CD4-positive, alpha-beta T cell treated with Interleukin-17A for 1 hour (primary cell): ENCODE data around the gene FTL.

Source experiments
- DNase-seq: peaks from one replicate; pipeline ENCODE4 v3.0.0-alpha.2; 2020

The FTL gene

DNA sequence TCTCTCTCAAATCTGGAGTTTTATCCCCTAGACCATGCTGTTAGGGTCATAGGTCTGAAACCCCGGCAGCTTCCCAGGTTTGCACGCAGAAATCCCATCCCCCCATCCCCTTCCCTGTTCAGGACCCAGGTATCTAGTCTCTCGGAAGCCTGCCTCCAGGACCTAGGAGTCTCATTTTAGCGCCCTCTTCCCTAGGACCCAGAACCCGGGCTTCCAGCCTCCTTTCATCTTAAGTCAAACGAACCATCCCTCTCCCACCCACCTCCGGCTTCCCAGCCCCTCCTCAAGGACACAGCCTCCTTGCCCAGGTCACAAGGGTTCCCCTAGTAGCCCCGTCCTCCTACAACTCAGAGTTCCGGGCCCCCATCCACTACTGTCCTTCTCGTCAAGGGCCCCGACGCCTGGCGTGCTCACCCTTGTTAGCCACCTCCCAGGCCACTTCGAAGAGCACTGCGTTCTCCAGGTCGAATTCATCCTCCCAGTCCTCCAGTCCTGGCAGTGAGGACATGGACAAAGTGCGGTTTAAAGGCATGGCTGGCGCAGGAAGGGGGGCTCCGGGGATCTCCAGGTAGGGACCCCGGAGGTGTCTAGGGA is 27.6 kb downstream of the FTL start:
- DNase-seq = no peak

- peak; percentile 100 for DNase-seq
These were observed 28.3 kb downstream of the FTL start, which contains the start of the genes GYS1 and RUVBL2 for GRCh38 chr19:48993175-48994034. TSS of gene GYS1 (minus strand) at chr19:48993309. CDS start at chr19:48993112, 197 bp downstream. TSS of gene RUVBL2 (plus strand) at chr19:48993887. CDS start at chr19:48993912, 25 bp downstream.

DNA sequence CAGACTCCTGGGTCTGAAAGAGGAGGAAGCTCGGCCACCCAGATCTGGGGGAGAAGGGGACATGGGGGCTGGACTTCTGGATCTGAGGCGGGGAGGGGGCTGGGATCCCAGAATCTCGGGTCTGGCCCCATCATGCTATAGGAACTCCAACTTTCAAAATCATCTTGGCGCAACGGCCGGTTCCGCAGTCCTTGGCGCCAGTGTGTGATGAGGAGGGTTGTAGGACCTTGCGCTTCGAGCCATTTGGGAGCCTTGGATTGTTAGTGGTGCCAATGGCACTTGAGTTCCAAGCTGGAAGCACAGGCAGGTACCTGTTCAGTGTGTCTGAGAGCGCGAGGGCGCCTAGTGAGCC is 28.9 kb downstream of the FTL start:
- no peak for DNase-seq

GRCh38 chr19:48997972-48998371 is 32.9 kb downstream of the FTL start:
- peak; percentile 44 for DNase-seq

DNA sequence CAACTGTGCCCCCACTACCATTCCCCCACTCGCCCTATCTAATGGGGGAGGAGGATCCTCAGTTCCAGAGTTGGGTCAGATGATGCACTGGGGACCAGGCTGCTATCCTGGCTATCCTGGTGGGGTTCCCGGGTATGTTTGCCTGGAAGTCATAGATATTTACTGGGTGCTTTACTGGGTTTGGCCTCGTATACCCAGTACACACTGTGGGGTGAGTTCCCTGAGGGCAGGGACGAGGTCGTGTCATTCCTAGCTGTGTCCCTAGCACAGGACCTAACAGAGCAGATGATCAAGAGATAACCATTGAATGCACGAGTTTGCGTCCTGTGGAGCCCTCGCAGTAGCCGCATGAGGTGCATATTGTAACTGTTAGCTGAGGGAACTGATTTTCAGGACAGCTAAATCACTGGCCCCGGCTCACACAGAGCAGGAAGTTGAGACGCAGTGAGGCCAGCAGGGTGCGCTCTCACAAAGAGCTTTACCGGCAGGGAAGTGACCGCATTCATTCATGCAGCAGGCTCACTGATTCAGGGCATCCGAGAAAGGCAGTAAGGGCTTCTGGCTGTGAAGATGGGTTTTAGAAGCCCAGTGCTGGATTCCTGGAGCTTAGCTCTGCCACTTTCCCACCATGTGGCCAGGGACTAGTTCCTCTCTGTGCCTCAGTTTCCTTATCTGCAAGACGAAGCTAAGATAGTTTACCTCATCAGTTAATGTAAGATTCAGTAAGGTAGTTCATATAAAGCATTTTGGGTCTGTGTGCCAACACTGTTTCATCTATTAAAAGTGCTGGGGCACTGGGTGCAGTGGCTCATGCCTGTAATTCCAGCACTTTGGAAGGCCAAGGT is 34.6 kb downstream of the FTL start:
- peak; percentile 78 for DNase-seq

DNA sequence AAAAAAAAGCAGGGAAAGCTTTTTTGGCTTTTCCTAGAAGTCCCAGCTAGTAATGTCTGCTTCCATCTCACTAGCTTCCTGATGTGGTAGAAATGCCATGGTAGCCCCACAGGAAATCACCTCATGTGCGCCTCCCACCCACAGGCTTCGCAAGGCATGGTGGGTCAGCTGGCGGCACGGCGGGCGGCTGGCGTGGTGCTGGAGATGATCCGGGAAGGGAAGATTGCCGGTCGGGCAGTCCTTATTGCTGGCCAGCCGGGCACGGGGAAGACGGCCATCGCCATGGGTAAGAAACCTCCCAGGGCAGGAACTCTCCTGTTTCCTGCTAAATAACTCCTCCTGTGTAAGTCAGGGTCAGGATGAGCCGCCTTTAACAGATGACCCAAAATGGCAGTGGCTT is 39.0 kb downstream of the FTL start:
- DNase-seq = no peak

GRCh38 chr19:49004964-49005614 is 40.0 kb downstream of the FTL start:
- DNase-seq = no peak

GRCh38 chr19:49006905-49007304 is 41.8 kb downstream of the FTL start:
- no peak for DNase-seq

- DNase-seq = no peak
These were observed 44.7 kb downstream of the FTL start for GRCh38 chr19:49009828-49010227.

DNA sequence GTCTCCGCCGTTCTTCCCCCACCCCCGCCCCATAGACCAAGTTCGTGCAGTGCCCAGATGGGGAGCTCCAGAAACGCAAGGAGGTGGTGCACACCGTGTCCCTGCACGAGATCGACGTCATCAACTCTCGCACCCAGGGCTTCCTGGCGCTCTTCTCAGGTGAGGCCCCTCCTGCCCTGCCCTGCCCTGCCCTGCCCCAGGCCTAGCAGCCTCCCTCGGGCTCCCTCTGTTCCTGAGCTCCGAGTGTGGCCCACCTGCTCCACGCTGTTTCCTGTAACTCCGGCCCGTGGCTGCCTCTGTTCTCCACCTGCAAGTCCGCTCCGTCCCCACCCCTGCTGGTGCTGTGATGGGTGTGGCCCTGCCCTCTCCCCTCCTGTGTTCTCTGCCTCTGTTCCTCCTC is 45.3 kb downstream of the FTL start:
- no peak for DNase-seq

- DNase-seq = no peak
These were observed 46.1 kb downstream of the FTL start for GRCh38 chr19:49011194-49011593.

- DNase-seq = no peak
These were observed 49.2 kb downstream of the FTL start for GRCh38 chr19:49014123-49014869.

DNA sequence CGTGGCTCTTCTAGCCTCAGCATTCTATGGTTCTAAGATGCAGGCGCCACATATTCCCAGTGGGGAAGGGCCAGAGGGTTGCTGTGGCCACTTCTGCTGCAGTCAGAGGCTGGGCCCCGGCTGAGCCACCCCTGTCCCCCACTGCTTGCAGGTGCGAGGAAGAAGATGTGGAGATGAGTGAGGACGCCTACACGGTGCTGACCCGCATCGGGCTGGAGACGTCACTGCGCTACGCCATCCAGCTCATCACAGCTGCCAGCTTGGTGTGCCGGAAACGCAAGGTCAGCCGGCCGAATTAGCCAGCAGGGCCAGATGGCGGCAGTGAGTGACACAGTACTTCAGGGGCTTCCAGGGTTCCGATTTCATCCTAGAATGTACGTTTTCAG is 49.8 kb downstream of the FTL start:
- no peak for DNase-seq

DNA sequence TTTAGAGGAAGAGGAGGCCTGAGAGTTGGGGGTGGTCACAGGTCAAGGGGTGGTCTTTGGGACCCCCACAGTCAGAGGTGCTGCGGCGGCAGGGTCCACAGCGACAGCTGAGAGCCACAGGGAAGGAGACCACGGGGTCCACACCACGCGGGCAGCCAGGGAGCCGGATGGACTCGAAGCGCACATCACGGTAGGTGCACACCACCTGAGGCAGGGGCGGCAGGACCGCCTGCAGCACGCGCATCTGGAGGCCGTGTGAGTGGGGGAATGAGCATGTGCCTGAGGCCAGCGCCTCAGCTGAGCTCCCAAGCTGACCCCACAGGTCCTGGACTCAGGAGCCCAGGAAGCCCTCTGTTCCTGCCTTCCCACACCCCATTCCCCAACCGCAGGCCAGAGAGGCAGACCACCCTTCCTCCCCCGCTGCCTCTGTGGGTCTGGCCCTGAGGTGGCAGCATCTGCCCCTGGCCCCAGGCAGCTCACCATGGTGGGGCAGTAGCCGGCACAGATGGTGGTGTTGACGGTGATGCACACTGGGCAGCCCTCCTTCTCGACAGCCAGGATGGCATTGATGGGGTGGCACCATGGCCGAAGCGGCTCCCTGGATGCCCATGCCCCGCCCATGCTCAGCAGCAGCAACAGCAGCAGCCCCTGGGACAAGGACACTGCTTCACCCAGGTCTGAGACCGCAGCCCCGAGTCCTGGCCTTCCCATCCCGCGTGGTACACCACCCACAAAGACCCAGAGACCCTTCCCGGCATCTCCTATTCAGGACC is 51.1 kb downstream of the FTL start:
- DNase-seq = no peak
